Tibial artery (tissue), 4 donors: ENCODE results near the gene SMAD3.
"Not testable (repeated sequence)": the region's sequence is repeated elsewhere in the genome, so short reads cannot be mapped to it uniquely, and the experiment has no call there.

Source experiments
- DNase-seq, 2 donors: peaks; one replicate each; pipeline ENCODE4 v3.0.0-alpha.2; 2019
- H3K27ac ChIP-seq, 2 donors: fragments of 200-600 bp; sonication (generic) in 1 of 2; 1 replicate in 1 of 2; 2 replicates in 1 of 2; pipeline ENCODE4 v1.5.1; 2018 to 2019; ENCODE audit warnings: mild to moderate bottlenecking in 1 of 2
- H3K27me3 ChIP-seq, 2 donors: fragments of 200-600 bp; sonication (generic) in 1 of 2; one replicate each; pipeline versions ENCODE4 v1.5.1 to v1.6.0; 2016 to 2019
- H3K36me3 ChIP-seq, 3 donors: fragments of 200-600 bp; sonication (generic) in 2 of 3; one replicate each; pipeline ENCODE4 v1.5.1; 2016 to 2019; ENCODE audit warnings: mild to moderate bottlenecking in 2 of 3
- H3K4me1 ChIP-seq, 4 donors: fragments of 200-600 bp; sonication (generic) in 2 of 4; 1 replicate in 3 of 4; 2 replicates in 1 of 4; pipeline ENCODE4 v1.5.1; 2016 to 2019
- H3K4me3 ChIP-seq, 2 donors: fragments of 200-600 bp; sonication (generic) in 1 of 2; 1 replicate in 1 of 2; 2 replicates in 1 of 2; pipeline ENCODE4 v1.5.1; 2018 to 2019; ENCODE audit warnings: mild to moderate bottlenecking in 2 of 2
- H3K9me3 ChIP-seq, 3 donors: fragments of 200-600 bp; sonication (generic) in 1 of 3; one replicate each; pipeline ENCODE4 v1.5.1; 2016 to 2019
- CTCF ChIP-seq, 2 experiments: fragments of 200-600 bp in 1 of 2; fragments of 450-650 bp in 1 of 2; IDR thresholded peaks; one replicate each; pipeline ENCODE4 v1.5.1; 2017 to 2019; ENCODE audit warnings: antibody characterized with exemption in 2 of 2, mild to moderate bottlenecking in 1 of 2, moderate library complexity in 1 of 2
- intact Hi-C: fragments of 100-400 bp; cut with DNase I; formaldehyde crosslinking; loops from one replicate; pipeline ENCODE4 v1.15.0; 2023; ENCODE audit warnings: low total_unique reads

SMAD3 gene

GRCh38 chr15:67152429-67152828 lies 87.0 kb downstream of the SMAD3 start:
- DNase-seq = no peak
- TF ChIP-seq CTCF (IDR thresholded peaks at IDR 0.05) = no peak
- peak overlapping the region in 1 of 2 donors; percentile 7 for H3K27ac ChIP-seq
- no peaks in the 10 kb centered on the region for H3K27me3 ChIP-seq
- no peaks in the 10 kb centered on the region for H3K36me3 ChIP-seq
- intact Hi-C loops = no loop called here
- H3K4me1 ChIP-seq = peaks cover 0 to 52% (median 27%) of the 10 kb centered on the region in 4 donors
- no peaks in the 10 kb centered on the region for H3K9me3 ChIP-seq
- H3K4me3 ChIP-seq = no peak overlapping the region

GRCh38 chr15:67153044-67153443 lies 87.6 kb downstream of the SMAD3 start:
- H3K4me3 ChIP-seq, intact Hi-C loops, H3K9me3 ChIP-seq, H3K27me3 ChIP-seq, H3K36me3 ChIP-seq: not testable (repeated sequence)
- peaks cover 0 to 46% (median 23%) of the 10 kb centered on the region in 4 donors for H3K4me1 ChIP-seq
- peak in 1 of 2 donors; percentile 50 for DNase-seq
- peak overlapping the region in 1 of 2 donors; percentile 40 for H3K27ac ChIP-seq

GRCh38 chr15:67154249-67154648 lies 88.8 kb downstream of the SMAD3 start:
- H3K27ac ChIP-seq = no peak overlapping the region
- peaks cover 0 to 34% (median 19%) of the 10 kb centered on the region in 4 donors for H3K4me1 ChIP-seq
- intact Hi-C loops = no loop called here
- no peak overlapping the region for H3K4me3 ChIP-seq
- TF ChIP-seq CTCF (IDR thresholded peaks at IDR 0.05) = no peak
- no peaks in the 10 kb centered on the region for H3K27me3 ChIP-seq
- H3K36me3 ChIP-seq = no peaks in the 10 kb centered on the region
- H3K9me3 ChIP-seq = no peaks in the 10 kb centered on the region
- peak in 1 of 2 donors; percentile 9 for DNase-seq

GRCh38 chr15:67156426-67156825 lies 91.0 kb downstream of the SMAD3 start:
- no peak overlapping the region for H3K4me3 ChIP-seq
- H3K27ac ChIP-seq = no peak overlapping the region
- no peaks in the 10 kb centered on the region for H3K27me3 ChIP-seq
- H3K36me3 ChIP-seq = no peaks in the 10 kb centered on the region
- TF ChIP-seq CTCF (IDR thresholded peaks at IDR 0.05) = no peak
- intact Hi-C loops = no loop called here
- no peaks in the 10 kb centered on the region for H3K9me3 ChIP-seq
- H3K4me1 ChIP-seq = peaks cover 0 to 15% (median 7%) of the 10 kb centered on the region in 4 donors
- DNase-seq = no peak

GRCh38 chr15:67156834-67157233 lies 91.4 kb downstream of the SMAD3 start:
- intact Hi-C loops = no loop called here
- peak in 1 of 2 donors; percentile 12 for DNase-seq
- peaks cover 0 to 12% (median 7%) of the 10 kb centered on the region in 4 donors for H3K4me1 ChIP-seq

More at GRCh38 chr15:67156834-67157233, 91.4 kb downstream of the SMAD3 start:
- H3K4me3 ChIP-seq = no peak overlapping the region
- H3K9me3 ChIP-seq = no peaks in the 10 kb centered on the region
- no peaks in the 10 kb centered on the region for H3K36me3 ChIP-seq
- TF ChIP-seq CTCF (IDR thresholded peaks at IDR 0.05) = no peak
- H3K27me3 ChIP-seq = no peaks in the 10 kb centered on the region
- no peak overlapping the region for H3K27ac ChIP-seq
